DOHH2 (cell line): ENCODE data around the gene SLIT2.

Experiments
- H3F3A ChIP-seq: fragments of 200-600 bp; sonication (generic), shearing (Covaris generic); 2 replicates; pipeline ENCODE4 v1.6.0; 2016; ENCODE audit warnings: antibody characterized with exemption, mild to moderate bottlenecking; ENCODE audit not compliant: control insufficient read depth, insufficient read depth
- H3K27ac ChIP-seq: fragments of 200-600 bp; sonication (generic); 2 replicates; pipeline ENCODE4 v1.5.1; 2014; ENCODE audit warnings: low read depth, mild to moderate bottlenecking, low read length, moderate library complexity
- H3K27me3 ChIP-seq: fragments of 200-600 bp; sonication (generic); 2 replicates; pipeline ENCODE4 v1.6.1; 2014; ENCODE audit warnings: mild to moderate bottlenecking, low read length, mixed read lengths; ENCODE audit not compliant: control insufficient read depth
- H3K36me3 ChIP-seq: fragments of 200-600 bp; sonication (generic); 2 replicates; pipeline ENCODE4 v1.6.1; 2014; ENCODE audit warnings: mild to moderate bottlenecking, low read length, moderate library complexity, mixed read lengths; ENCODE audit not compliant: control insufficient read depth
- H3K4me1 ChIP-seq: fragments of 200-600 bp; sonication (generic); 2 replicates; pipeline ENCODE4 v1.6.1; 2014; ENCODE audit warnings: mild to moderate bottlenecking, low read length, mixed read lengths; ENCODE audit not compliant: control insufficient read depth
- H3K4me2 ChIP-seq: fragments of 200-600 bp; sonication (generic); 2 replicates; pipeline ENCODE4 v1.6.0; 2014; ENCODE audit warnings: mild to moderate bottlenecking, low read length, moderate library complexity
- H3K4me3 ChIP-seq: fragments of 200-600 bp; sonication (generic); 2 replicates; pipeline ENCODE4 v1.5.1; 2014; ENCODE audit warnings: mild to moderate bottlenecking, low read length, mixed read lengths
- H3K79me2 ChIP-seq: fragments of 200-600 bp; sonication (generic); 2 replicates; pipeline ENCODE4 v1.6.1; 2014; ENCODE audit warnings: mild to moderate bottlenecking, low read length, mixed read lengths; ENCODE audit not compliant: control insufficient read depth
- H3K9me2 ChIP-seq: fragments of 200-600 bp; sonication (generic); replicated peaks from 2 replicates; pipeline ENCODE4 v1.6.1; 2014; ENCODE audit warnings: mild to moderate bottlenecking, low read length, mixed read lengths; ENCODE audit not compliant: control insufficient read depth
- H3K9me3 ChIP-seq: fragments of 200-600 bp; sonication (generic); 2 replicates; pipeline ENCODE4 v1.6.1; 2014; ENCODE audit warnings: antibody characterized with exemption, low read length, mixed read lengths; ENCODE audit not compliant: control insufficient read depth, insufficient read depth
- H4K20me1 ChIP-seq: fragments of 200-600 bp; sonication (generic); 2 replicates; pipeline ENCODE4 v1.6.0; 2014; ENCODE audit warnings: low read depth, mild to moderate bottlenecking, antibody characterized with exemption, low read length, moderate library complexity; ENCODE audit not compliant: control insufficient read depth, insufficient read depth
- EZH2phosphoT487 ChIP-seq: fragments of 200-600 bp; sonication (generic); IDR thresholded peaks from 2 replicates; pipeline ENCODE4 v1.6.1; 2017; ENCODE audit warnings: borderline replicate concordance, mild to moderate bottlenecking, antibody characterized with exemption, low read length, moderate library complexity, mixed read lengths
- TF ChIP-seq, protein P1 (sequence below): fragments of 200-600 bp; sonication (generic); IDR thresholded peaks from one replicate; pipeline ENCODE4 v1.5.1; 2014; ENCODE audit warnings: antibody characterized with exemption, mild to moderate bottlenecking, low read depth, low read length; ENCODE audit not compliant: poor library complexity, severe bottlenecking

SLIT2 gene, protein sequence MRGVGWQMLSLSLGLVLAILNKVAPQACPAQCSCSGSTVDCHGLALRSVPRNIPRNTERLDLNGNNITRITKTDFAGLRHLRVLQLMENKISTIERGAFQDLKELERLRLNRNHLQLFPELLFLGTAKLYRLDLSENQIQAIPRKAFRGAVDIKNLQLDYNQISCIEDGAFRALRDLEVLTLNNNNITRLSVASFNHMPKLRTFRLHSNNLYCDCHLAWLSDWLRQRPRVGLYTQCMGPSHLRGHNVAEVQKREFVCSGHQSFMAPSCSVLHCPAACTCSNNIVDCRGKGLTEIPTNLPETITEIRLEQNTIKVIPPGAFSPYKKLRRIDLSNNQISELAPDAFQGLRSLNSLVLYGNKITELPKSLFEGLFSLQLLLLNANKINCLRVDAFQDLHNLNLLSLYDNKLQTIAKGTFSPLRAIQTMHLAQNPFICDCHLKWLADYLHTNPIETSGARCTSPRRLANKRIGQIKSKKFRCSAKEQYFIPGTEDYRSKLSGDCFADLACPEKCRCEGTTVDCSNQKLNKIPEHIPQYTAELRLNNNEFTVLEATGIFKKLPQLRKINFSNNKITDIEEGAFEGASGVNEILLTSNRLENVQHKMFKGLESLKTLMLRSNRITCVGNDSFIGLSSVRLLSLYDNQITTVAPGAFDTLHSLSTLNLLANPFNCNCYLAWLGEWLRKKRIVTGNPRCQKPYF (N-terminal part only)

DNA sequence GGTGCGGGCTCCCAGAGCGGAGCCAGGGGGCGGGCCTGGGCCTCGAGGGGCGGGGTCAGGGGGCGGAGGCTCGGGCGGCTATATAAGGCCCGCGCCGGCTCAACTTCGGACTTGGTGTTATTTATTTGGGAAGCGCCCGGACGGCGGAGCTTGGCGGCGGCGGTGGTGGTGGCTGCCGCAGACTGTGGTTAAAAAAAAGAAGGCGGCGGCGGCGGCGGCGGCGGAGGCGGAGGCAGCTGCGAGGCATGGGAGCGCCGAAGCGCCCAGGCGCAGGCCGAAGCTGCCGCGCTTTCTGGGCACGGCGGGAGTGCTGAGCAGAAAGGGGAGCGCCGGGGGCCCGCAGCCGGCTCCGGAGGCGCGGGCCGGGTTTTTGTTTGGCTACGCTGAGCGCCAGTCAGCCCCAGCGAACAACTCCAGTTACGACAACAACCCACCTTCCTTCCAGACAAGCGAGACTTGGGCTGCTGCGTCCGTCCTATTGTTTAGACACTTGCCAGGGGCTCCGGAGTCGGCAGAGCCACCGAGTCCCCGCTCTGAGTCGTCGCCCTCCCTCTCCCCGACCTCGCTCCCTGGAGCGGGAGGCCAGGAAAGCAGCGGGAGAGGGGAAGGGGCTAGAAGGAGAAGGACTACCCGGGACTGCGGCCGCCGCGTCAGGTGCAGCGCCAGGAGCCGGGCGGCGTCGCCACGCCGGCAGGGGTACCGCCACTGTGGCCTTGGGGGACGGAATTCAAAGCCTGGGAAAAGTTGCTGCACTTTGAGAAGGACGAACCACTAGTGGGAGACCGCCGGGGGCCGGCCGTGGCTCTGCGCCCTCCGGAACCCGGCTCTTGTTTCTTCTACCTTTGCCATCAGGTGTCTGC, at the start of gene SLIT2:
Gene SLIT2 (plus strand): TSS at position 110 of the 860 bp plus-strand sequence. CDS start 1,911 bp downstream, outside the sequence.
- Histone ChIP-seq H3K9me3 (peaks cover 21% of the 10 kb centered on the region; the same call in 1 of the 2 replicates), H3K9me2 (no peaks in the 10 kb centered on the region), H3K4me1 (no peaks in the 10 kb centered on the region), H3K36me3 (no peaks in the 10 kb centered on the region), H3K27me3 (no peaks in the 10 kb centered on the region), H4K20me1 (no peaks in the 10 kb centered on the region), H3K4me2 (no peak within 1 kb of the TSS), H3F3A (no peaks in the 10 kb centered on the region), H3K79me2 (no peaks in the 10 kb centered on the region), H3K27ac (no peak within 1 kb of the TSS), H3K4me3 (no peak within 1 kb of the TSS)
- TF ChIP-seq EZH2phosphoT487 = no peak
- TF ChIP-seq, protein P1, sequence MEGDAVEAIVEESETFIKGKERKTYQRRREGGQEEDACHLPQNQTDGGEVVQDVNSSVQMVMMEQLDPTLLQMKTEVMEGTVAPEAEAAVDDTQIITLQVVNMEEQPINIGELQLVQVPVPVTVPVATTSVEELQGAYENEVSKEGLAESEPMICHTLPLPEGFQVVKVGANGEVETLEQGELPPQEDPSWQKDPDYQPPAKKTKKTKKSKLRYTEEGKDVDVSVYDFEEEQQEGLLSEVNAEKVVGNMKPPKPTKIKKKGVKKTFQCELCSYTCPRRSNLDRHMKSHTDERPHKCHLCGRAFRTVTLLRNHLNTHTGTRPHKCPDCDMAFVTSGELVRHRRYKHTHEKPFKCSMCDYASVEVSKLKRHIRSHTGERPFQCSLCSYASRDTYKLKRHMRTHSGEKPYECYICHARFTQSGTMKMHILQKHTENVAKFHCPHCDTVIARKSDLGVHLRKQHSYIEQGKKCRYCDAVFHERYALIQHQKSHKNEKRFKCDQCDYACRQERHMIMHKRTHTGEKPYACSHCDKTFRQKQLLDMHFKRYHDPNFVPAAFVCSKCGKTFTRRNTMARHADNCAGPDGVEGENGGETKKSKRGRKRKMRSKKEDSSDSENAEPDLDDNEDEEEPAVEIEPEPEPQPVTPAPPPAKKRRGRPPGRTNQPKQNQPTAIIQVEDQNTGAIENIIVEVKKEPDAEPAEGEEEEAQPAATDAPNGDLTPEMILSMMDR = no peak

DNA sequence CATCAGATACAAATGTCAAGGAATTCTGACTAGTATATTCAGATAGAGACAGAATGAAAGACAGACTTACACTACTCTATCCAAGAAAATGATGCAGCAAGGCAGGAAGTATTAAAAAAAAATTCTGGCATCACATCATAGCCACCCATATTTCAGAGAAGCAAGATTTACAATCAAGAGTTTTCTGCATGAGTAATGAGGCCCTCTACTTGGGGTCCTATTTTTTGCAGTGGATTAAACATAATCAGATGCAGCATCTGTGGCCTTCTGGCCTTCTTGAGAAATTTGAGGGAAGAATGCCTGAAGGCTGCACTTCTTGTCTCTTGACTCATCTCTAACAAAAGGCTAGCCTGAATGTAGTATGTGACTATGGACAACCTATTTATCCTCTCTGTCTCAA, 48.2 kb upstream of the SLIT2 start:
- no peaks in the 10 kb centered on the region for H3K27me3 ChIP-seq
- H3K4me3 ChIP-seq = no peak overlapping the region
- H3F3A ChIP-seq = no peaks in the 10 kb centered on the region
- H3K9me3 ChIP-seq = no peaks in the 10 kb centered on the region
- H3K36me3 ChIP-seq = no peaks in the 10 kb centered on the region
- no peak overlapping the region for H3K4me2 ChIP-seq
- H3K9me2 ChIP-seq = no peaks in the 10 kb centered on the region
- H3K4me1 ChIP-seq = no peaks in the 10 kb centered on the region
- no peak for TF ChIP-seq EZH2phosphoT487
- TF ChIP-seq, protein P1 = no peak
- no peaks in the 10 kb centered on the region for H4K20me1 ChIP-seq
- H3K79me2 ChIP-seq = no peaks in the 10 kb centered on the region
- H3K27ac ChIP-seq = no peak overlapping the region

DNA sequence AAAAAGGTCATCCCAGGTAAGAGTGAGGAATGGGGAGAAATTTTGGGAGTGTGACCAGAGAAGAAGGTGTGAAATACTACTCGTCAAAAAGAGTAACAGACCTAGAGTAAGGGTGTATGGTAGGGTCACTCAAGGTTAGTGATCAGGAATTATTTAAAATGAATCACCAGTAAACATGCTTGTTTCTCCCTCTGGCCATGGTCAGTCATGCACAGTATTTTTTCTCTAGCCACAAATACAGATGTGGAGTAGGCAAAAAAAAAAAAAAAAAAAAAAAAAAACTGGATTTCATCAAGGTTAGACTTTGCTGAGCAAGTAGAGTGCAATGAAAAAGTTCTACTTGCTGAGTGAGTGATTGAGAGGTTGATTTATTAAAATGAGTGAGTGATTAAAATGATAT, 34.2 kb upstream of the SLIT2 start:
- Histone ChIP-seq H3K27ac (no peak overlapping the region), H3F3A (no peaks in the 10 kb centered on the region), H3K4me2 (no peak overlapping the region), H3K79me2 (no peaks in the 10 kb centered on the region), H3K36me3 (no peaks in the 10 kb centered on the region), H3K27me3 (no peaks in the 10 kb centered on the region), H3K9me3 (no peaks in the 10 kb centered on the region), H3K4me1 (no peaks in the 10 kb centered on the region), H3K4me3 (no peak overlapping the region), H4K20me1 (no peaks in the 10 kb centered on the region), H3K9me2 (no peaks in the 10 kb centered on the region)
- TF ChIP-seq, protein P1 = no peak
- no peak for TF ChIP-seq EZH2phosphoT487
